HEK293T (cell line): ENCODE data around the gene BRIP1.

ENCODE experiments used
- CTCF ChIA-PET: fragments of 350-600 bp; formaldehyde crosslinking; extraction: SDS; loops from one replicate; lab custom pipeline; 2021; ENCODE audit warnings: antibody characterized with exemption, inconsistent platforms; lab: Yijun Ruan, JAX
- POLR2A ChIA-PET: fragments of 350-600 bp; formaldehyde crosslinking; extraction: SDS; loops from one replicate; lab custom pipeline; 2020; ENCODE audit warnings: antibody characterized with exemption, inconsistent platforms; lab: Yijun Ruan, JAX
- DNase-seq: peaks from one replicate; pipeline ENCODE4 v3.0.0; 2012; ENCODE audit warnings: mixed read lengths; ENCODE audit errors: extremely low spot score
- ARNT ChIP-seq: fragments of 450-650 bp; IDR thresholded peaks from 2 replicates; pipeline ENCODE4 v1.6.1; 2017; ENCODE audit warnings: mild to moderate bottlenecking
- BHLHE40 ChIP-seq: fragments of 450-650 bp; IDR thresholded peaks from 2 replicates; pipeline ENCODE4 v1.6.1; 2016; ENCODE audit warnings: mild to moderate bottlenecking, moderate library complexity, borderline replicate concordance
- CTBP1 ChIP-seq: fragments of 450-650 bp; IDR thresholded peaks from 2 replicates; pipeline ENCODE4 v1.6.1; 2016; ENCODE audit warnings: borderline replicate concordance
- ELF4 ChIP-seq: fragments of 450-650 bp; IDR thresholded peaks from 2 replicates; pipeline ENCODE4 v1.6.1; 2017; ENCODE audit warnings: antibody characterized with exemption
- FOXA1 ChIP-seq: fragments of 450-650 bp; IDR thresholded peaks from 2 replicates; pipeline ENCODE4 v1.6.1; 2016; ENCODE audit warnings: mild to moderate bottlenecking
- FOXK2 ChIP-seq: fragments of 450-650 bp; IDR thresholded peaks from 2 replicates; pipeline ENCODE4 v1.6.1; 2016; ENCODE audit warnings: mild to moderate bottlenecking
- FOXM1 ChIP-seq: fragments of 450-650 bp; IDR thresholded peaks from 2 replicates; pipeline ENCODE4 v1.6.1; 2017; ENCODE audit warnings: mild to moderate bottlenecking, borderline replicate concordance
- HDGF ChIP-seq: fragments of 450-650 bp; IDR thresholded peaks from 2 replicates; pipeline ENCODE4 v1.6.1; 2017; ENCODE audit warnings: antibody characterized with exemption, borderline replicate concordance
- L3MBTL2 ChIP-seq: fragments of 450-650 bp; conservative IDR thresholded peaks from 2 replicates; pipeline ENCODE4 v1.6.1; 2016; ENCODE audit warnings: mild to moderate bottlenecking
- LEF1 ChIP-seq: fragments of 450-650 bp; IDR thresholded peaks from 2 replicates; pipeline ENCODE4 v1.6.1; 2017; ENCODE audit warnings: mild to moderate bottlenecking, borderline replicate concordance
- NFRKB ChIP-seq: fragments of 450-650 bp; IDR thresholded peaks from 2 replicates; pipeline ENCODE4 v1.6.1; 2016; ENCODE audit warnings: mild to moderate bottlenecking, moderate library complexity
- PKNOX1 ChIP-seq: fragments of 450-650 bp; IDR thresholded peaks from 2 replicates; pipeline ENCODE4 v1.6.1; 2016
- SP1 ChIP-seq: fragments of 450-650 bp; IDR thresholded peaks from 2 replicates; pipeline ENCODE4 v1.6.1; 2017
- SUZ12 ChIP-seq: fragments of 450-650 bp; IDR thresholded peaks from 2 replicates; pipeline ENCODE4 v1.6.1; 2016; ENCODE audit warnings: mild to moderate bottlenecking
- TARDBP ChIP-seq: fragments of 450-650 bp; IDR thresholded peaks from 2 replicates; pipeline ENCODE4 v1.6.1; 2016
- ZNF384 ChIP-seq: fragments of 450-650 bp; IDR thresholded peaks from 2 replicates; pipeline ENCODE4 v1.6.1; 2016

Gene BRIP1

GRCh38 chr17:61799812-61800484 is 63.4 kb downstream of the BRIP1 start:
- TF ChIP-seq FOXM1 (no peak), HDGF (no peak), BHLHE40 (no peak), TARDBP (no peak), ARNT (no peak), ELF4 (no peak), FOXK2 (no peak), SP1 (no peak), SUZ12 (no peak), L3MBTL2 (no peak), LEF1 (no peak), ZNF384 (no peak), FOXA1 (no peak), NFRKB (no peak), PKNOX1 (no peak), CTBP1 (no peak)
- ChIA-PET POLR2A (no interaction called here), CTCF (interaction anchor here (0.6 kb wide), 1 partner anchor 180 kb away, joined by 3 read pairs; no protein-coding TSS in a partner anchor)
- DNase-seq: no peak

GRCh38 chr17:61797283-61797682 is 66.0 kb downstream of the BRIP1 start:
- ChIA-PET CTCF (no interaction called here), POLR2A (no interaction called here)
- TF ChIP-seq L3MBTL2 (no peak), LEF1 (no peak), FOXM1 (no peak), ZNF384 (no peak), TARDBP (no peak), FOXA1 (no peak), FOXK2 (no peak), NFRKB (no peak), PKNOX1 (no peak), BHLHE40 (no peak), ELF4 (no peak), SP1 (no peak)
- DNase-seq: no peak

GRCh38 chr17:61795546-61795945 is 67.8 kb downstream of the BRIP1 start:
- POLR2A ChIA-PET: no interaction called here

GRCh38 chr17:61794792-61795191 is 68.5 kb downstream of the BRIP1 start:
- DNase-seq: no peak
- ChIA-PET CTCF (no interaction called here), POLR2A (no interaction called here)
- TF ChIP-seq ELF4: no peak
- no peak for TF ChIP-seq CTBP1
- TF ChIP-seq FOXM1: no peak
- no peak for TF ChIP-seq FOXA1
- TF ChIP-seq ARNT: no peak
- TF ChIP-seq FOXK2: no peak
- TF ChIP-seq NFRKB: no peak
- no peak for TF ChIP-seq SP1
- TF ChIP-seq L3MBTL2: no peak
- TF ChIP-seq BHLHE40: no peak
- TF ChIP-seq ZNF384: no peak
- no peak for TF ChIP-seq TARDBP
- TF ChIP-seq LEF1: no peak
- TF ChIP-seq PKNOX1: no peak
- no peak for TF ChIP-seq HDGF
- no peak for TF ChIP-seq SUZ12

More at GRCh38 chr17:61795546-61795945, 67.8 kb downstream of the BRIP1 start:
- TF ChIP-seq BHLHE40 (no peak), HDGF (no peak), TARDBP (no peak), ARNT (no peak), CTBP1 (no peak), SP1 (no peak), LEF1 (no peak), SUZ12 (no peak), L3MBTL2 (no peak), FOXK2 (no peak), FOXM1 (no peak), ZNF384 (no peak), NFRKB (no peak), ELF4 (no peak), FOXA1 (no peak), PKNOX1 (no peak)
- CTCF ChIA-PET: no interaction called here
- no peak for DNase-seq

- DNase-seq: no peak
- ChIA-PET POLR2A (no interaction called here), CTCF (no interaction called here)
- TF ChIP-seq FOXK2 (no peak), L3MBTL2 (no peak), PKNOX1 (no peak), TARDBP (no peak), CTBP1 (no peak), LEF1 (no peak), ARNT (no peak)
These were observed 69.1 kb downstream of the BRIP1 start for GRCh38 chr17:61794242-61794641.
